HT-29 (cell line): ENCODE results near the gene BARHL2. TPM values are rescaled to one million over a fixed set of nuclear protein-coding genes. Genes with fewer than 3 reads are reported as not detected.
A peak's percentile ranks its signal among the peaks of the same experiment; 100 is the strongest.

Experiments
- DNase-seq: peaks from one replicate; pipeline ENCODE4 v3.0.0-alpha.2; 2015; ENCODE audit warnings: low spot score
- total RNA-seq: library from RNA; depleted of rRNA; stranded (reverse); fragments of >200 nt; shearing (Covaris generic); gene quantifications from 2 replicates; pipeline ENCODE4 v1.2.3, GENCODE V29; 2014

Gene BARHL2
- total RNA-seq, 1 experiment from 2014 or later = not detected

DNA sequence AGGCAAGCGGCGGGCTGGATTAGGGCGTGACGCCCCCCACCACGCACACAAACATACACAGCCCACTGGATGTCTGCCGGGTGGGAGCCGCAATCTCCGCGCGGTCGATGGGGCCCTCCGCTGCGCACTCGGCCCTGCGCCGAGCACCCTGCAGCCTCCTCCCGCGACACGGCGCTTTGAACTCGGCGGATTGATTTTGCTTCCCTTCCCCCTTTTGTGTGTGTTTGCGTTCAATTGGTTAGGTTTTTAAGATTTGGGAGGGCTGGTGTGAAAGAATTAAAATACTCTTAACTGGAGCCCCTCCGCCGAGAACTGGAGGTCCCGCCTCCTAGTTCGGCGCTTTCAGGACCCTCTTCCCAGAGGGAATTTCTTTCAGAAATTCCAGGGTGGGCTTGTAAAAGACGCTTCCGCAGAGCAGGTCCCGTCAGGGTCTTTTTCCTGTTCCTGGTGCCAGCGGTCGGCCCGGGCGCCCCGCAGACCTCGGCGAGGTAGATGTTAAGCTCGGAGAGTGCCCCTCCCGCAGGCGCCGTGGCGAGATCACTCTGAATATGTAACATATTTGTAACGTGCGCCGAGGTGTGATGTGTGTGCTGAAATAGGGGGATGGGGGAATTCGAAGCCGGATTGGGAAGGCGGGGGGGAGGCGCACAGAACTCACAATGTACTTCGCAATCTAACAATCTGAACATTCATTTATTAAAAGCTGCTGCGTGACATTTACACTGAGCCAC lies 8.0 kb upstream of the BARHL2 start:
- no peak for DNase-seq

DNA sequence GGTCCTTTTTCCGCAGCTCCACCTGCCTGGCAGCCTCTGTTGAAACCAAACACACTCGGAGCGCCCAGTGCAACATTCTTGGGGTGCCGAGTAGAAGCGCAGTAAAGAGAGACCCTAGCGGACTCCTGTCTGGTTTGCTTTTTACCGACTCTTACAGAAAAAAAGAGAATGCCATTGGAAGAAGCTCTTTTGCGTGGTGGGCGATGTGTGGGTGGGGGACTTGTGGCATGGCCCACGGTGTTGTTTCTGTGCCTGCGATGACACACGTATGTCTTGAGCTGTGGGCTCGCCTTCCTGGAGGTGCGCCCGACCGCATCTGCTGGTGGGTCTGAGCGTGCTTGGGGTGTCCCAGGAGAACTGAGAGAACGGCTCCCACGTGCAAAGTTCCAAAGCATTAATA lies 7.3 kb upstream of the BARHL2 start:
- DNase-seq = no peak

DNA sequence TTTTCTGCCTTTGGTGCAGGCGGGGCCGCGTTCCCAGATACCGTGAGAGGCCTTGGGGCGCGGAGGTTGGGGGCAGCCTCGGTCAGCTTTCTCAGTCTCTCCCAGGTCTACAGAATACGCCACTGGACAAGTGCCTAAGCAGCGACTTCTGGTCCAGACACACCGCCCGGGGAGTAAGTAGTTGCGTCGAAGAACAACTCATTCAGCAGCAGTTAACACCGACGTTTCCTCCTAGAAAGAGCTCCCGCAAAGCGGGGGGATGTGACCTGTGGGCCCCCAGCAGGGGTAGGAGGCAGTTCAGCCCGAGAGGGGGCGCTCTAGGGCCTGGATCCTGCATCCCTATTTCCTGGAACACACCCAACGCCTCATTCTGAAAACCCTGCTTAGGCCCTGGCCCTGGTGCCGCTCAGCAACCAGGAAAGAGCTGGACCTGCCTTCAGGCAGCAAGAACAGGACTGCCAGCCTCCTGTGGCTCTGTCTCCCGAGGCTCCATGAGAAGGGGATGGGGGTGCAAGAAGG lies 6.5 kb upstream of the BARHL2 start:
- DNase-seq = peak; percentile 4

DNA sequence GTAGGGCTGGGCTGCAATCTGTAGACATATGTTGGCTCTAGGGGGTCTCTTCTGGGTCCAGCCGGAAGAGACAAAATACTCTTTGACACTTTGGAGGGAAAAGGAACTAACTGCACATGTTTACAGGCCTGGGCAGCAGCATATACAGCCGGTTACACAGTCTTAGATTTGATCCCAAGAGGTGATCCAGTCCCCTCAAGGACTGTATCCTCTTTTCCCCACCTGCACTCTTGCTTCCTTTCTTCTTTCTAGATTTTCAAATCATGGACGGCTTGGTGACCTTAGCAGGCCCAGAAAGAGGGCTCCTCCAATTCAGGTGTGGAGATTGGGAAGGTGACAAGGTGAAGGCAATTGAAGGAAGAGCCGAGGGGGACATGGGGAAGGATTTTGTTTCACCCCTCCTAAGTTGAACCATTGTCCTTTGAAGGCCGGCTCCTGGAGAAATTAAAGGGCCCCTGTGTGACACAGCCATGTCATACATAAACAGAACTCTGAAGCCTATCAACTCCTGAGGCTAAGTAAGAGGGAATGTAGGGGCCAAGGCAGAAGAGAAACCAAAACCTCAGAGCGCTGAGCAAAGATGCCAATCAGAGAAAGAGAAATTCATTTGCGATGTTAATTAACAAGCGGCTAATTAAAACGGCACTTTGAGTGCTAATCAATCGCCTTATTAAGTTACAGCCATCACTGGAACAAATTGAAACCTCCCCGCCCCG lies 5.9 kb upstream of the BARHL2 start:
- DNase-seq = no peak

DNA sequence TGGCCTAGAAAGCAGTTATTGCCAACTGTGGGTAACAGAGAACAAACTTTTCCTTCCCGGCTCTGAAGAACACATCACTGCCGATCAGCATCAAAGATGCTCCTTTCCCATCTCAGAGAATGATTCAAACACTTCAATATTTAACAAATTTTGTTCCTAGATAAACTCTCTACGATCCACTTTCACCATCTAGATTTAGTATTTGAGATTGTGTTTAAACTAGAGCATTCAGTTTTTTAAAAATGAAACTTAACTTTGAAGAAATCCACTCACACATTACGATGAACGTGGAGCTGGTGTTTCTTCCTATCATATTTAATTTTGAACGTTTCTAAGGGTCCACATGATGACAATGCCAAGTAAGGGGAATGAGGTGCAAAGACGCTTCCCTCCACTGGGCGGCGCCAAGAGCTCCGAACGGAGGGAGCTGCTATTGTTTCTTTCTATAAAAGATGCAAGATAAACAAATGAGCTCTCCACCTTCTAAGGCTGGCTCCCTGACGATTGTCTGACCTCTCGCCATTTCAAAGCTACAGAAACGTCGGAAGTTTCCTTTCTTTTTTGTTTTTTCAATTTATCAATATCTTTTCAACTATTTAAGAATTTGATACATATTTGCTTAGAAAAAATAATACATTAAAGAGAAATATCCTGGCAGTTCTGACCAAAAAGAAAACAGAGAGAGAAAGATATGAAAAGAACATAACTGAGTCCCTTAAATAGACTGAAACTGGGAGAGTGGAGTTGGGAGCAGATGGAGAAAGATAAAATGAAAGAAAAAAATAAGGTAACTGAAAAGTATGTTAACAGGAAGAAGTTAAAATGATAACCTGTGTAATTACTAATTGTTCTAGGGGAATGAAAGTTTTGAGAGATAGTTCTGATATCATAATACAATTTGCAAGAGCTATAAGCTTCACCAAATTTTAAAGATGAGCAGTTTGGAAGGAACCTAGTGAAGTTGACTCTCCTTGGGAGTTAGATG lies 4.4 kb upstream of the BARHL2 start:
- peak; percentile 69 for DNase-seq

DNA sequence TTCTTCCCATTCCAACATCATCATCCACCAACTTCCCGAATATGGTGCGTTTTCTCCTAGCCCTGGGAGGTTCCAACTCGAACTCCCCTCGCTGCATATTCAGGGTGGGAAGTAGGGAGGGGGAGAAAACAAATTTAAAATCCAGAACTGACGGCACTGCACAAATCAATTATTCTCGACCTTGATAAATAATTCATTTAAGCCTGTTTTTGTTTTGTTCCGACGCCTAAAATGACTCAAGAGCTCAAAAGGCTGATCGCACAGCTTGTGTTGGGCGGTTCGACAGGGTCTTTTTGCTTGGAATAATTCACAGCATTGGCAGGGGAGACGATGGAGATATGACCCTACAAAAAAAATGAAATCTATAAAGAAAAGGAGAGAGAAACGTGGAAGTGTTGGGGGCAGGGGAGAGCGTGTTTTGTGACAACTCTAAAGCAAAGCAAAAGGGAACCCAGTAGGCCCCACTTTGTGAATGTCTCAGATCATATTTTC lies 3.1 kb upstream of the BARHL2 start:
- no peak for DNase-seq

DNA sequence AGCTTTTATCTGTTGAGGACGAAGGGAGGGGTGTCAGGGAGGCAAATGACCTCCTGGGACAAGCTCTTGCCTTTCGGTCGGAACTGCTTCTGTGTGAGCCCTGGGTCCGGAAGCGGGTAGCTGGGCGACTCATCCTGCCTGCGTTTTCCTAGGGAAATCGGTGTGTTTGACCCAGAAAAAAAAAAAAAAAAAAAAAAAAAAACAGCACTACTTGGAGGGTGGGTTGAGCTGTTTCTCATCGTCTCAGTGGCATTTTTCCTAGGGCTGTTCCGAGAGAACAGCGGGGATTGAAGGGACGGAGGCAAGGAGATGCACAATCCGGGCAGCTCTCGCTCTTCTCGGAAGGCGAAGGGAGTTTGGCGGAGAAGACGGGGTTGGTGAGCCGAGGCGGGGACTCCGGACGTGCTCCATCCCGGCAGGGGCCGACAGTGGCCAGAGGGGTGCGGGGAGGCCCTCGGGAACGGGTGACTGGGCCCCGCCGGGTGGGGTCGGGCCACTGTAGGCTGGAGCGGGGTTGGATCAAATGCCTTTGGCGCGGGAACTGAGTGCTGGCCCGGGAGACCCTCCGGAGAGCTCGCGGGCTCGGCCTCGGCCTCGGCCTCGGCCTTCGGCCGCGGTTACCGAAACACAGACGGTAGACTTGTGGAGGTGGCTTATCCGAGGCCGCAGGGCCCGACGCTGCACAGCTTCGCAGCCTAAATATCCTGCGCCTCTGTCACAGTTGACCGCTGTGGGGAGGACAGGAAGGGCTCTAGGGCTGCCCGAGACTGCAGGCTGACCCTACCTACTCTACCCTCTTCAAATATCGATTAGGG lies 2.4 kb upstream of the BARHL2 start:
- DNase-seq = no peak

DNA sequence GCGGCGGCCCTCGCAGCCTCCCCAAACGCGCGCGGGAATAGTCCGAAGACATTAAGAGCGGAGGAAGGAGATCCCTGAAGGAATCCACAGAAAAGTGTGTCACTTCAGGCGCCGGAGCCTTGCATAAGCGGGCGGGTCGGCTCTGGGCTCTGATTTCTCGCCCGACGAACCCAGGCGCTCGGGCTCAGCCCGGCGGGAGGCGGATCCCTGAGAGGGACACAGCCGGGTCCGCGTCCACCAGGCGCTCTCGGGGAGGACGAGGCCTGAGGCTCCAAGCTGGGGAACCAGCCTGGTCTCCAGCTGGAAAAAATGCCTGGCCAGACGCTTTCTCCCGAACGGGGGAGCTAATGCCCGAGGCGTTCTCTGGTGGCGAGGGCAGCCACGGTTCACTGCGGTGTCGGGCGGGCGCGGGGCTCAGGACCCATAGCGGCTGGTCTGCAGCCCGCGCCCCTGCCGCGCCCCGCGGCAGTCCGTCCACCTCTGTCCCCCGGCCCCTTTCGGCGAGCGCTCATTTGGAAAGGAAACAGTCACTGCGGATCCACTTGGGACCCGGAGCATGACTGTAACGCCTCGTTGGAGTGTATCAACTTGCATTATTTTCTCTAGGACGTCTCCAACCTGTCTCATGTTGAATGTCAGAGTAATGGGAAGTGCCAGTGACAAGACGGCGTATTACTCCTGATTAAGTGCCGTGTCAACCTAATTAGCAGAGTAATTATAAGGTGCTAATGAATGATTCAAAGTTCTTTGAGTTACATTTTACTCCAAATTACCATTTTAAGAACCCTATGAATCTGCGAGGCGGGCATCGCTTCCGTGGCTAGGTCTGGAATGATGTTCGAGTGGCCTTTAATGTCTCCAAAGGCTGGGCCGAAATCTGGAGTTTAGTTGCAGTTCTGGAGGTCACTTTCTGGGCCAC lies 1.6 kb upstream of the BARHL2 start:
- DNase-seq = no peak

DNA sequence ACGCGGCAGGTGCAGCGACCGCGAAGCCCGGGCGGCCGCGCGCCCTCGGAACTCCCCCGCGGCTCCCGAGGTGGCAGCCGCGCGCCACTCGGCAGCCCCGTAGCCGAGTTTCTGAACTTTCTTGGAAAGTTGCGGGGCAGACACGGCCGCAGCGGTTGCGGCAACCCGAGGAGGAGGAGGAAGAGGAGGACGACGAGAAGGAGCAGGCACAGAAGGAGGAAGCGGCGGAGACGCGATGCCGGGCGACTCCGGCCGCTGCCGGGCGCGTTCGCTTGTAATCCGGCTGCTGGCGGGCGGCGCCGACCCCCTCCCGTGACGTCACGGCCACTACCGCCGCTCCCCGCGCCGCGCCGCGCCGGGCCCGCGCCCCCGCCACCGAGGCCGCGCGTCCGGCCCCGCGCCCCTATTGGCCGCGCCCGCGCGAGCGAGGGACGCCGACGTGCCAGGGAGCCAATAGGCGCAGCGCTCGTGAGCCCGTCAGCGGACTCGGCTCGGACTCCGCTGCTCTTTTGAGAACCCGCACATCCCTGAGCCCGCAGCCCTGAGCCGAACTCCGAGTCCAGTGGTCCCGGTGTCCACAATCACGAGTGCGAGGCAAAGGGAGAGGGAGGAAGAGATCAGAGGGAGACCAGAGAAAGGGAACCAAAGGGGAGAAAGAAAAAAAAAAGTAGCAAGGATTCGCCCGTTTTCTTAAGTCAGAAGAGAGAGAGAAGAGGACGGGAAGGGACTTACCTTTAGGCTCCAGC lies 736 bp upstream of the BARHL2 start:
- DNase-seq = no peak

DNA sequence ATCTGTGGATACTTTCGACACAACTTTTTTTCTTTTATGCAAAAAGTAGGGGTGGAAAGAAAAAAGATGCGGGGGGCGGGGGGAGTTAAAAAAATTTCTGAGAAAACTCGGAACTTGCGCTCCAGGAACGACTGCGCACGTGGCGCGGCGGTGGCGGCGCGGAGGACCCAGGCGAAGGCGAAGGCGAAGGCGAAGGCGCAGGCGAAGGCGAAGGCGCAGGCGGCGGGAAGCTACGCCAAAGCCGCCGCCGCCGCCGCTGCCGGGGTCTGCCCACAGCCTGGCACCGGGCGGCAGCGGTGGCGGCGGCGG lies 208 bp upstream of the BARHL2 start:
- no peak for DNase-seq

DNA sequence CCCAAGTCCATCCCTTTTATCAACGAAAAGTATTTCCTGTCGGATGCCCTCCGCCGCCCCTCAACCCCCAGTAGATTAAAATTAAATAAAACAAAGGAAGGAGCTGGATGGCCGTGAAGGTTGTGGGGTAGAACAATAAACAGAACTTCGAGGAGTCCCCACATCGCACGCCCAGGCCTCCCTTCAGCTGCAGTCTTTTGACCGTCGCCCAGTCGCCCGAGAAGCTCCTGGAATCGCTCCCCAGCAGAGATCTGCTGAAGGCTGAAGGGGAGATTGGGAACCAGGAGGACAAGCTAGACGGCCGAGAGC lies 905 bp downstream of the BARHL2 start:
- no peak for DNase-seq

DNA sequence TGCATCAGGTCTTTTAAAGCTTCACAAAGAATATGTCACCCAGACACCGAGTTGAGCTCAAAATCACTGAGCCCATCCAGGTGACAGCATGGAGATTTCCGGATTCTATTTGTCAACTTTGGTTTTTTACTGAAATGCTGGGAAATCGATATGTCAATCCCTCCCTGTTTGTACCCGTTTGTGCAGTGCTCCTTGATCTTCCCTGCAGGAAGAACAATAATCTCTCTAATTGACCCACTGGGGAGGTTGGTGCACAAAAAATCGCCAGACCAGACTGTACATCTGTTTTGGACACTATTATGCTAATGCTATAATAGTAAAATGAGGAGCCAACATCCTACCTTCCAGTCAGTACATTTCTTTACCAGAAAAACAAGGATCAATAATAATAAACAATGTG lies 1.8 kb downstream of the BARHL2 start:
- no peak for DNase-seq

DNA sequence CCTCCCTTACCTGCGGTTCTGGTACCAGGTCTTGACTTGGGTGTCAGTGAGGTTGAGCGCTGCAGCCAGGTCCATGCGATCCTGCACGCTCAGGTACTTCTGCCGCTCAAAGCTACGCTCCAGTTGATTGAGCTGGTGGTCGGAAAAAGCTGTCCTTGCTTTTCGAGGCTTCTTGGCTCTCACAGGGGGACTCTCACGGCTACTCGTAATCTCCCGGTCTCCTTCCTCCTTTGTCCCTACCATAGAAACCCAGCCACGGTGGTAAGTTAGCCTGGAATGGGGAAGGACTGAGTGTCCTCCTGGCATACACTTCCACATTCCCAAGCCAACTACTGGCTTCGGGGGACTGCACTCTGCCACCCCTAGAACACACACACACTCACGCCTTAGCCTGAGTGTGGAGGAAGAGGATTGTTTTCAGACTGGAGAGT lies 2.6 kb downstream of the BARHL2 start:
- DNase-seq = no peak

DNA sequence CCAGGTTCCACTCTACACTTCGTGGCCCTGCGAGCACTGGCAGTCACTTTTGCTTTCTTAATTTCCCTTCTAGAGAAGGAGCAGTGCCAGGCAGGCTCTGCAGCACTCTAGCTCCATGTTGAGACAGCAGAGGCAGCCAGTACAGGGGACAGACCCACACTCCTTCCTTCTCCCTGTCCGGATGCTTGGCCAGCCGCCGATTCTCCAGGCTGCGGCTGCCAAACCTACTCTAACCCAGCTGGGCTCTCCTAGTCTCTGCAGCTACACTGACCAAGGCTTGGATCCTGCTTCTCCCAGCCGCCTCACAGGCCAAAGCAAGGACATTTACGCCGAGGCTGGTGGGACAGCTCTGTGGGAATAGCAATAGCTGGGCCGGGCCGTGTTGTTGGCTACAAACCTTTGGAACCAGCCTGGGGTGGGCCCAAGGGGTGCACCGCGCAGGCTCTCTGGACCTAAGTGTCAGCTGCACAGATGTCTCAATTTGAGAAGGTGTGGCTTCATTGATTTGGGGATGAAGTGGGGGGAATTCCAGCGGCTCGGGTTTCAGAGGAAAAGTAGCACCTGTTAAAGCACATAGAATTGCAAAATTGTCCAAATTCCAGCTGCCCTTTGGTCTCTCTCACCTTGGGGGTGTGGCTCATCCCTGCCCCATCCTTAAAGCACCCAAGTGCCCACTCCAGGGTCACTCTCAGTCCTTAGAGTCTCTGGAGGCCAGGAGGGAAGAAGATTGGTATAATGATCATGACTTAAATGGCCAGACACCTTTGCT lies 3.2 kb downstream of the BARHL2 start:
- DNase-seq = no peak

DNA sequence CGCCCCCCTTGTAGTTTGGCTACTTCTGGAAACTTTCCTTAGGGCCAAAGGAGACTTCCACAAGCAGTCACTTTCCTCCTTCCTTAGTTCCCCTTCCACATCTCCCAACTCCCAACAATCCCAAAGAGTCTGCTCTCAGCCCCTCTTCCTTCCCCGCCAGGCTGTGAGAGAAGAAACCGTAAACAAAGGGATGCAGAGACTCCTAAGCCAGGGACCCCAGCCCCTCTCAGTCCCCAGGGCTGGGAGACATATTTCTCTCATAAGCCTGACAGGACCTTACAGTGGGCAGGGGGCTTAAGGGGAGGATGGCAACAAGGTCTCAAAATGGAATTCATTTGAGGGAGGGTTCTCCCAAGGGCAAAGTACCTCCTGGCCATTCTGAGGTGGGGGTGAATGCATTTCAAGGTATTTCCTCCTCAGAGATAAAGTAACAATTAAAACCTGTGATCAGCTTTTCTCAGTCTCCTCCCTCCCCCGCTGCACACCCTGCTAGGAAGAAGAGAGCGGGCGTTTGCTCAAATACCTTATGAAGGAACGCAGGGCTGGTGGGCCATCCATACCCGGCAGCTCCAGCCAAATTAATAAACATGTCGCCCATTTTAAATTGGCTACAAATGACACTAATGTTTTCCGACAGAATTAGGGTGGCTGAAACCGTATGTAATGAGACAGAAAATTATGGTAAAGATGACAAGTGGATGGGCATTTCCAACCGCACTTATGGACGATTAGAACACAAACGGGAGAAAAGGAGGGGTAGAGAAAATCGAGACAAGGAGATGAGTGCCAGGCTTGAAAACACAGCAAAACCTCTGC lies 4.0 kb downstream of the BARHL2 start:
- DNase-seq = no peak

DNA sequence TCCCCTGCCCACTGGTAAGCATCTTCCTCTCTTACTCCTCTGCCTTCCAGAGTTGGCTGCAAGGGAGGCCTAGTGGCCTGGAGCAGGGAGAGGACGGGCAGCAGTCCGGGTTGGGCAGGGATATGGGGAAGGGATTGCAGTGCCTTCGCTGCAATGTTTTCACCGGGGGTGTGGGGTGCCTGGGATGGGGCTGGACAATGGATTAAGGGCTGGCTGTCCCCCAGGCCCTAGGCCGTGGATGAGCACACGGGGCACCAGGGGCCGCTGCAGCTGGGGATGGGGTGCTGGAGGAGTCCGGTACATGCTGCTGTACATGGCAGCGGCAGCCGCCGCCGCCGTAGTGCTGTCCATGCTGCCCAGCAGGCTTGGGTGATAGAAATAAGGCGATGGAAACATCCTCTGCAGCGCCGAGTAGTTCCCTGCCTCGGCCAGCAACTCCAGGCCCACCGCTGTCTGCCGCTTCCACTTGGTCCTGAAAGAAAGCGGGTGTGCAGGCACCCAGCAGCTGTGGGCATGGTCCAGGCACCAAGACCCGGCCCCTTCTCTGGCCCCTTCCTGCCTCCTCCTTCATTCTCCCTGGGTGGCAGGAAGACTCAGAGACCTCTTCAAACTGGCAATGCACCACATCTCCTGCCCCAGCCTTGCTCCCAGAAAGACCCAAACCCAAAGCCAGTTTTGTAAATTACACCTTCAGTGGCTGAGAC lies 4.8 kb downstream of the BARHL2 start:
- no peak for DNase-seq

DNA sequence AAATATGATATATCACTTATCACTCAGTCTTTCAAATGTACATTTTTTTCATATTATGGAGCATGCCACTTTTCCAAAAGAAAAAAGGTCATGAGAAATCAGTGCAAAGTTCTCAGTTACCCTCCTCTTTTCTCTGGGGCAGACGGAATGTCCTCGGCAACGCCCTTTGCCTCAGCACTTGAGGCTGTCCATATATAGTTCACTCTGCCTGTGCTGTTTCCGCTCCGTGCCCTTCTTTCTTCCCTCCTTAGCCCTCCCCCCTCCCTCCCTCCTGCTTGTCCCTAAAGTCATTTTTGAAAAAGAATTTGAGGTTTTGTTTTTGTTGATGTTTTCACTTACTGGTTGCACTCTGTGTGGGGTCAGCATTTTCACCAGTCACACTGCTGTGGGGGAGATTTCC lies 5.4 kb downstream of the BARHL2 start:
- DNase-seq = no peak
